ENCODE measurements around the gene ELOF1.

ELOF1 gene

DNA sequence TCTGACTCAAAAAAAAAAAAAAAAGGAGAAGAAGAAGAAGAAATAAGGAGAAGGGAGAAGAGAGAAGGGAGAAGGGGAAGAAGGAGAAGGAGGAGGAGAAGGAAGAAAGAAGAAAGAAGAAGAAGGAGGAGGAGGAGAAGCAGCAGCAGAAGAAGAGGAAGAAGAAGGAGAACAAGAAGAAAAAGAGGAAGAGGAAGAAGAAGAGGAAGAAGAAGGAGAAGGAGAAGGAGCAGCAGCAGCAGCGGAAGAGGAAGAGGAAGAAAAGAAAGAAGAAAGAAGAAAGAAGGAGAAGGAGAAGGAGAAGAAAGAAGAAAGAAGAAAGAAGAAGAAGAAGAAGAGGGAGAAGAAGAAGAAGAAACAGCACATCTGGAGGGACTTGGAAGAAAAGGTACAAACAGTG lies 24.5 kb downstream of the ELOF1 start:
- no peak for DNase-seq

DNA sequence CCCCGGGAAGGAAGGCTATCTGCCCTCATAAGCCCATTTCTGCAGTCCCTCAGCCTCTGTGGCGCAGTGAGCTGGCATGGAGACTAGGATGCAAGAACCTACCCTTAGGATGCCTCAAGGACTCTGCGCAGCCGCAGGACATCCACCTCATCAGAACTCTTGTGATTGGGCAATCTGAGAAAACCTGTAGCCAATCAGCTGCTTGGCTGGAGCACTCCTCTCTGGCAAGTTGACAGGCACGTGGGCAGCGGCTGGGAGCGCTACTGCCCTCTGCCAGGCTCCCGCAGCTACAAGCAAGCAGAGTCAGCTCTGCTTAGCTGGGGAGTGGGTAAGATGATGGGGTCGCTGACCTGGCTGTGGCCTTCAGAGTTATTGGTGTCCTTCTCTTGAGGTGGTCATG lies 28.6 kb downstream of the ELOF1 start:
- no peak for DNase-seq

DNA sequence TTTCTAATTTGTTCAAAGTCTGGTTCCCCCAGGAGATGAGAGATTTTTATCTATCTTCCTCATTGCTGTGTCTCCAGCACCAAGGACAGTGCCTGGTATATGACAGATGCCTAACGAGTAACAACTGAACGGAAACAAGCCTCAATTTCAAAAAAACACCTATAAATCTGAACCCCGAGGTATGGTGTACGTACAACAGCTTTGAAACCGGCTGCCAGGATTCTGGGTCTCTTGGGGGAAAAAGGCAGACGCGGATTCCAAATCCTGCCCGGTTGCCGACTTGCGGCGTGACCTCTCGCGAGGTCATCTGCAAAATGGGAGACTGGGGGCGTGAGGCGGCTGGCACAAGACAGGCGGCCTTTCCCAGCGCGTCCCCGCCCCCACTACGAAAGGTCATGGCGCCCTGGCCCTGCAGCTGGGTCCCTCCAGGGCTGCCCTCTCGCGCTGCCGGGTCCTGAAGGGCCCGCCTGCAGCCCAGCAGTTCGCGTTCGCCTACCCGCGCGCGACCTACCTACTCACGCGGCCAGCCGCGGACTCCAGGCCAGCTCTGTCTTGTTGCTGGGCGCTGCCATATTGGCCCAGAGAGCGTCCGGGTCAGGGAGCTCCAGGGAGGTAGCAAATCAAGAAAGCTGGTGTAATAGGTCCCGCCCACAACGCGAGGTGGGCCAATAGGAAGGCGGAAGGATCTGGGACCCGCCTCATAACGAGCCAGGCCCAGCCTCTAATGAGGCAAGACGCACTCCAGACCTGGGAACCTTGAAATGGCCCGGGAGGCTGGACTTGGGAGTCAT lies 30.3 kb downstream of the ELOF1 start, which contains the start of gene ECSIT:
ECSIT (minus strand) TSS at position 584 of the 791 bp plus-strand sequence. CDS start 9,964 bp downstream, outside the sequence.
- peak; percentile 88 for DNase-seq

DNA sequence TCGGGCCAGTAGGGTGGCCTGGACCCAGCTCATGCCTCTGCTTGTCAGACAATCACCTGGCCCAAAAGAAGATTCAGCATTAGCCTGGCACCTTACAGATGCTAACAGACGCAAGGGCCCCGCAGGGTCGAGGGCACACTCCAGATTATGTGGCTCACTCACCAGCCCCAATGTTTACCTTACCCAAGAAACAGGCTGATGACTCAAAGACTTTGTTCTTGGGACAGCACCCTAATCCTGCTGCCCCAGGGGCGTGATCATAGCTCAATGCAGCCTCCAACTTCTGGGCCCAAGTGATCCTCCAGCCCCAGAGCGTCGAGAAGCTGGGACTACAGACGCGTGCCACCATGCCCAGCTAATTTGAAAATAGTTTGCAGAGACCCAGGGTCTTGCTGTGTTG lies 39.9 kb downstream of the ELOF1 start:
- no peak for DNase-seq

DNA sequence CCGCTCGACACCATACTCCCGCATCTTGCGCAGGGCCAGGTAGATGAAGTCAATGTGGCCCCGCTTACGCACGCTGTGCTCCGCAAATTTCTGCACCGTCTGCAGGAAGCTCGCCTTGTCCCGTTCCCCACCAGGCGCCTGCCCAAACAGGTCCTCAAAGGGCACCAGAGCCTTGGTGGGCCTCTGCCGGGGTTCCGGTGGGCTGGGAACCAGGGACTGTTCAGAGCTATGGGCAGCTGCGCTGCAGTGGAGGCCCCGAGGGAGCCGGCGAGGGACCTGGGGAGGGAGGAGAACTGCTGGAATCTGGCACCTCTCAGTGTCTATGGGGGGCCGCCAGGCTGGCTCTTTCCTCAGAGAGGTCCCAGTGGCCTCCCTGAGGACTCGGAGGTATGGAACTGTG lies 45.1 kb downstream of the ELOF1 start:
- no peak for DNase-seq

DNA sequence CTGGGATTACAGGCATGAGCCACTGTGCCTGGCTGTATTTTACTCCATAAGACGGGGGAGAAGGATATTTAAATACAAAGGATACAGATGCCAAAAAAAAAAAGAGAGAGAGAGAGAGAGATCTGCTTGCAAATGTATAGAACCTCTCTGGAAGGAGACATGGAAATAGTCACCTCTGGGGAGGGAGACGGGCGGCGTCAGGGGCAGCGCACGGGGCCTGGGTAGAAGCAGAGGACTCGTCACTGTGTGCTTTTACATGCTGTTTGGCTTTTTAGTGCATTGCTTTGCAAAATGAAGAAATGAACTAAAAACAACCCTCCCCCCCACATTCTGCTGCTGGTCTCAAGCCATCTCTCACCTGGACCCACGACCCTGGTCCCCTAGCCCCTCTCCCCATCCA lies 48.6 kb downstream of the ELOF1 start:
- no peak for DNase-seq

DNA sequence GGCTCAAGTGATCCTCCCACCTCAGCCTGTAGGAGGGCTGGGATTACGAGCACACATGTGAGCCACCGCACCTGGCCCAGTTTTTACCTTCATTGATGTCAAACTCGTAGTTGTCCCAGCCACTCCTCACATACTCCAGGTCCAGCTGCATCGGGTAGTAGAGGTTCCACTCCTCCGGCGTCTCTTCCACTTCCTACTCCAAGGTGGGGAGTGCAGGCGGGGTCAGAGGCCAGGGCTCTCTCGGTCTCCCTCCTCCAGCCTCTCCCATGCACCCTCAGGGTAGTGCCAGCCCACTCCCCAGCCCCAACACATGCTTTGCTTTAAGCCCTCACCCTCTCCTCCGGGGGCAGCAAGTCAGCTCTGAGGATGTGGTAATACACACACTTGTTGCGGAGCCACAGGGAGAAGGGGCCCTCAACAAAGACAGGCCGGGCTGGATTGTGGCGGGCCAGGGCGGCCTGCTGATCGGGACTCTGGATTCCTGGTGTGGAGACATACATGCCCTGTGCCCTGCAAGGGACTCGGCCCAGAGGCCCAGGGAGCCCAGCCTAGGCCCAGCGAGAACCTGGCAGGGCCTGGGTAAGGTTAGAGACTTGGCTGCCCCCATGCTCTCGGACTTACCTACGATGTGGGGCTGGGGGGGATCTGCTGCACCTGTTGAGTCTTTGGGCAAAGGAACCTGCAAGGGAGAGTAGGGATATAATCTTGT lies 51.5 kb downstream of the ELOF1 start:
- DNase-seq = no peak

DNA sequence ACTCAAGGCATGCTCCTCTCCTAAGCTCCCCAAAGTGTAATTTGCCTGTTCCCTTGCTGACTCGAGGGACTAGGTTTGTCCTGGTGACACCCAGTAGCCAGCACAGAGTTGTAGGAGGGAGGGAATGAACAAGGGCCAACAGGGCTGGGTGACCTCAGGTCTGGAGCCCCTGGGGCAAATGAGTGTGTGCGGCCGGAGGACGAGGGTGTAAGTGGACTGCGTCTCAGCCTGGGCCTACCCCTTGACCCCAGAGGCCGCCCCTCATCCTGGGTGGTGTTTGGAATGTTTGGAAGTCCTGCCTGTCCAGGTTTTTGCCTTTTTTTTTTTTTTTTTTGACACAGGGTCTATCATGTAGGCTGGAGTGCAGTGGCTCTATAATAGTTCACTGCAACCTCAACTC lies 52.1 kb downstream of the ELOF1 start:
- DNase-seq = no peak

DNA sequence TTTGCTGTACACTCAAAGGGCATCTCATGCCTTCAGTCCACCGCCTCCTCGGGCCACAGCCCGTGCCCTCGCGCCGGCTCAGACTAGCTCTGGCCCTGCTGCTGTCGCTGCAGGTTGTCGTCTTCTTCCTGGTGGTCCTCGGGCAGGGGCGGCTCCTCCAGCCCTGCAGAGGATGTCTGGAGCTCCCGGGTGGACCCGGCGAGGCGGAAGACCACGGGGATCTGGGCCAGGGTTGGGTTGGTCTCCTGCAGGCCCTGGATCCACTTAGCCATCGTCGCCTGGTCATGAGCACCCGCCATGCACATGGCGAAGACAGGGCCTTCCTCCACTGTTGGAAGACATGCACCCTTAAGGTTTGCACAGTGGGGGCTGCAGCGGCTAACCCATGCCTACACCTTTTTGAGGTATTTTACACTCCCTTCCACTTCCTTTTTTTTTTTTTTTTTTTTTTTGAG lies 52.9 kb downstream of the ELOF1 start:
- DNase-seq = no peak

DNA sequence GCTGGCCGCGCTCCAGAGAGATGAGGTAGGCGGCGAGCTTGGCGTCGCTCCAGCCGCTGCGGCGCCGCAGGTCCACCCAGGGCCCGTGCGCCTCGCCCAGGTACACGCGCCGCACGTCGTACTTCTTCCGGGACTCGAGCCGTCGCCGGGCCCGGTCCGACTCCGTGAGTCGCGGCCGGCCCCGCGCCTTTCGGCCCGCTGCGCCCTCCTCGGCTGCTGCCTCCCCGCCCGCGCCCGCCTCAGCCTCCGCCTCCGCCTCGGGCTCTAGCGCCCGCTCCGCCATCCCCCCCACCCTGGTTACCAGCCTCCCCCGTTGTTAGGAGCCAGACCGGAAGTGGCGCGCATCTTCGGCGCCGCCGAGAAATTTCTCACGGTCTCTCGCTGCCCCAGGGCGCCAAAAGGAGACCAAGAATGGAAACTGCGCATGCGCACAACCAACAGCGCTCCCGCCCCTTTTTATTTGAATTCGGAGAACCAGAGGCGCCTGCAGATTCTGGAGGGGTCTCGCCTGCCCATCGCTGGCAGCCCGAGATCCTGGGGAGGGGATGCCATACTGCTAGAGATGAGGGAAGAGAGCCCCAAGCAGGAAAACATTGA lies 53.4 kb downstream of the ELOF1 start, which contains the start of gene ZNF653:
ZNF653 (minus strand) TSS at position 336 of the 597 bp plus-strand sequence; CDS start at position 283, 53 bp downstream.
- peak; percentile 90 for DNase-seq

DNA sequence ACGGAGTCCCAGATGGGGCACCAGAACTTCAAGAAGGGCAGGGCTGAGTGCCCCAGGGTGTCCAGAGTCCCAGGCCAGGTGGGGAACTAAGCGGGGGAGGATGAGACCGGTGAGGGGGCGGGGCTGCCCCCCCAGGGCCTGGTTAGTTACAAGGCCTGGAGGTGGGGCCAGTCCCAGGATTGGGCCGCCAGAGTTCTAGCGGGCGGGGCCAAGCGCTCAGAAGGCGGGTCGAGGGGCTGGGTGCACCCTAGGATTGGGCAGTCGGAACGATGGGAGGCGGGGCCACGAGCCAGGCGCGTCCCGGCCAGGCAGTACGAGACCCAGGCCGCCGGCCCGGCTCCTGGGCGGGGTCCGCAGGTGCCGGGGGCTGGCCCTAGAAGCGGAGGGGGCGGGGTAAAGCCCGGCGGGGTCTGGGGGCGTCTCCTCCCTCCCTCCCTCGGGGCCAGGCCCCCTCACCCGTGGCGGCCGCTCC lies 54.0 kb downstream of the ELOF1 start:
- DNase-seq = peak; percentile 94

DNA sequence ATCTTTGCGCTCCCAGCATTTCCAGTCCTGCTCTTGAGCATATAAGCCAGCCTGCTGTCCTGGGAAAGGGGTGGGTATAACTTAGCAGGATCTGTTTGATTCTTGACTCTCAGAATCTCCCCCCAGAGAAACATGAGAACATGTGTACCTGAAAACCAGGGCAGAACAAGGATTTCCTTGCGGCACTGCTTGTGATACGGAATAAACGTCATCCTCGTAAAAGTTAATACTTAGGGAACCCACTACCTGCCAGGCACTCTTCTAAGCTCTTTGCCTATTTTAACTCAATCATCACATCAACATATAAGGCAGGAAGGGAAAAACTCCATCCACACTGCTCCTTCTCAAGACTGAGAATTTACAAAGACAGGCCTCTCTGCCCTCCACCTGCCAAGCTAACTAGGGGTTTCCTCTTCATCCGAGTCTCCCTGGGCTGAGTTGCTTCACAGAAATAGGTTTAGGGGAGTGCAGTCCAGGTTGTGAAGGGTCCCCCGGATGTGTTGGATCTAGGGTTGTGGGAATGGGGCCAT lies 54.5 kb downstream of the ELOF1 start:
- DNase-seq = no peak
